Measurements from ENCODE around the gene ZSWIM4. TPM values are rescaled to one million over a fixed set of nuclear protein-coding genes. Genes with fewer than 3 reads are reported as not detected.

ZSWIM4 gene
- total and polyA plus RNA-seq, 2 of the 13 experiments (the other 11 are each of a cell fraction or from before 2014, with no cell fraction given) = 0.33 to 0.86 TPM

DNA sequence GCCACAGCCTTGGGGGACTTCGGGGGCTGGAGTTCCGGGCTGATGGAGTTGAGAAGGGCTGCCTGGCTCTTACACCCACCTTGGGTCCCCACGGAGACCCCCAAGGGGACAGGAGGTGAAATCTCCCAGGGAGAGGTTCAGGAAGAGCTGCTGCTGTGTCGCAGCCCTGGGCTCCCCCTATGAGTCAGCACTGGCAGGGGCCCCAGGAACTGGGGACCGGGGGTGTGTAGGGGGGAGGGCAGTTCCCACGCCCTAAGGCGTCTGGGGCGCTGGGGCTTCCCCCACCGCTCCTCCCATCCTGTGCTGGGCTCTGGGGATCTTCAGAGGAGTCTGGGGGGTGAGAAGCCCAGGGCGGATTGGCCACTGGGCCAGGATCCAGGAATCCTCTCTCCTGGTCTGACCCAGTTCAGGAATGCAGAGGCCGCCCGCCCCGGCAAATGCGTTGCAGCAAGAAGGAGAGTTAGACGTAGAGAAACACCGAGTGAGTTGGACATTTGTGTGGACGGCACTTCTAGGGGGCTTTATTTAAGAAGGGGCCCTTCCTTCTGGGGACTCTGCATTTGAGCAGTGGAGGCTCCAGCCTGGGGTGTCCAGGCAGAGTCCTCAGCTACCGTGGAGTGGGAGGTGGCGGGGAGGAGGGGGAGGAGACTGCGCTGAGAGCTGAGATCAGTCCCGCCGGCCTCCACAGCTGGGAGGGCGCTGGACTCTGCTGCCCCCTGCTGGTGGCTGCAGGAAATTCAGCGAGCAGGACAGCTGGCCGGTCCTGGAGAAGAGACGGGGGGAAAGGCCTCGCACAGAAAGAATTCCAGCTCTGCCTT is 66.7 kb downstream of the ZSWIM4 start (continued):
- TF ChIP-seq, protein P1, sequence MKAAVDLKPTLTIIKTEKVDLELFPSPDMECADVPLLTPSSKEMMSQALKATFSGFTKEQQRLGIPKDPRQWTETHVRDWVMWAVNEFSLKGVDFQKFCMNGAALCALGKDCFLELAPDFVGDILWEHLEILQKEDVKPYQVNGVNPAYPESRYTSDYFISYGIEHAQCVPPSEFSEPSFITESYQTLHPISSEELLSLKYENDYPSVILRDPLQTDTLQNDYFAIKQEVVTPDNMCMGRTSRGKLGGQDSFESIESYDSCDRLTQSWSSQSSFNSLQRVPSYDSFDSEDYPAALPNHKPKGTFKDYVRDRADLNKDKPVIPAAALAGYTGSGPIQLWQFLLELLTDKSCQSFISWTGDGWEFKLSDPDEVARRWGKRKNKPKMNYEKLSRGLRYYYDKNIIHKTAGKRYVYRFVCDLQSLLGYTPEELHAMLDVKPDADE (CRISPR knock-in tag; IDR thresholded peaks at IDR 0.05) = no peak
- TF ChIP-seq, protein P2, sequence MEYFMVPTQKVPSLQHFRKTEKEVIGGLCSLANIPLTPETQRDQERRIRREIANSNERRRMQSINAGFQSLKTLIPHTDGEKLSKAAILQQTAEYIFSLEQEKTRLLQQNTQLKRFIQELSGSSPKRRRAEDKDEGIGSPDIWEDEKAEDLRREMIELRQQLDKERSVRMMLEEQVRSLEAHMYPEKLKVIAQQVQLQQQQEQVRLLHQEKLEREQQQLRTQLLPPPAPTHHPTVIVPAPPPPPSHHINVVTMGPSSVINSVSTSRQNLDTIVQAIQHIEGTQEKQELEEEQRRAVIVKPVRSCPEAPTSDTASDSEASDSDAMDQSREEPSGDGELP (IDR thresholded peaks at IDR 0.05; ENCODE audit: borderline replicate concordance, low read depth) = peak; percentile 82
- TF ChIP-seq TMF1 (CRISPR knock-in tag; IDR thresholded peaks at IDR 0.05; ENCODE audit: low read depth) = no peak
- TF ChIP-seq, protein P3, sequence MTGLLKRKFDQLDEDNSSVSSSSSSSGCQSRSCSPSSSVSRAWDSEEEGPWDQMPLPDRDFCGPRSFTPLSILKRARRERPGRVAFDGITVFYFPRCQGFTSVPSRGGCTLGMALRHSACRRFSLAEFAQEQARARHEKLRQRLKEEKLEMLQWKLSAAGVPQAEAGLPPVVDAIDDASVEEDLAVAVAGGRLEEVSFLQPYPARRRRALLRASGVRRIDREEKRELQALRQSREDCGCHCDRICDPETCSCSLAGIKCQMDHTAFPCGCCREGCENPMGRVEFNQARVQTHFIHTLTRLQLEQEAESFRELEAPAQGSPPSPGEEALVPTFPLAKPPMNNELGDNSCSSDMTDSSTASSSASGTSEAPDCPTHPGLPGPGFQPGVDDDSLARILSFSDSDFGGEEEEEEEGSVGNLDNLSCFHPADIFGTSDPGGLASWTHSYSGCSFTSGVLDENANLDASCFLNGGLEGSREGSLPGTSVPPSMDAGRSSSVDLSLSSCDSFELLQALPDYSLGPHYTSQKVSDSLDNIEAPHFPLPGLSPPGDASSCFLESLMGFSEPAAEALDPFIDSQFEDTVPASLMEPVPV (CRISPR knock-in tag; IDR thresholded peaks at IDR 0.05) = no peak
- no peak for TF ChIP-seq ZNF598 (CRISPR knock-in tag; IDR thresholded peaks at IDR 0.05; ENCODE audit: borderline replicate concordance)
- TF ChIP-seq ETV6 (CRISPR knock-in tag; conservative IDR thresholded peaks at IDR 0.05) = no peak
- TF ChIP-seq, protein P4, sequence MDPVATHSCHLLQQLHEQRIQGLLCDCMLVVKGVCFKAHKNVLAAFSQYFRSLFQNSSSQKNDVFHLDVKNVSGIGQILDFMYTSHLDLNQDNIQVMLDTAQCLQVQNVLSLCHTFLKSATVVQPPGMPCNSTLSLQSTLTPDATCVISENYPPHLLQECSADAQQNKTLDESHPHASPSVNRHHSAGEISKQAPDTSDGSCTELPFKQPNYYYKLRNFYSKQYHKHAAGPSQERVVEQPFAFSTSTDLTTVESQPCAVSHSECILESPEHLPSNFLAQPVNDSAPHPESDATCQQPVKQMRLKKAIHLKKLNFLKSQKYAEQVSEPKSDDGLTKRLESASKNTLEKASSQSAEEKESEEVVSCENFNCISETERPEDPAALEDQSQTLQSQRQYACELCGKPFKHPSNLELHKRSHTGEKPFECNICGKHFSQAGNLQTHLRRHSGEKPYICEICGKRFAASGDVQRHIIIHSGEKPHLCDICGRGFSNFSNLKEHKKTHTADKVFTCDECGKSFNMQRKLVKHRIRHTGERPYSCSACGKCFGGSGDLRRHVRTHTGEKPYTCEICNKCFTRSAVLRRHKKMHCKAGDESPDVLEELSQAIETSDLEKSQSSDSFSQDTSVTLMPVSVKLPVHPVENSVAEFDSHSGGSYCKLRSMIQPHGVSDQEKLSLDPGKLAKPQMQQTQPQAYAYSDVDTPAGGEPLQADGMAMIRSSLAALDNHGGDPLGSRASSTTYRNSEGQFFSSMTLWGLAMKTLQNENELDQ (CRISPR knock-in tag; IDR thresholded peaks at IDR 0.05; ENCODE audit: borderline replicate concordance) = no peak
- no peak for TF ChIP-seq IKZF1 (IDR thresholded peaks at IDR 0.05)
- TF ChIP-seq BORCS8-MEF2B (CRISPR knock-in tag; IDR thresholded peaks at IDR 0.05) = 0 out of 2 replicates have a peak, but pooled peaks have one; percentile 24
- TF ChIP-seq SP1 (IDR thresholded peaks at IDR 0.05) = no peak
- TF ChIP-seq SP1 (CRISPR knock-in tag; IDR thresholded peaks at IDR 0.05) = peak; percentile 59; the same call in 1 of the 2 replicates
- TF ChIP-seq TEAD3 (CRISPR knock-in tag; optimal IDR thresholded peaks at IDR 0.05; ENCODE audit: borderline replicate concordance) = peak; percentile 45
- TF ChIP-seq, protein P5, sequence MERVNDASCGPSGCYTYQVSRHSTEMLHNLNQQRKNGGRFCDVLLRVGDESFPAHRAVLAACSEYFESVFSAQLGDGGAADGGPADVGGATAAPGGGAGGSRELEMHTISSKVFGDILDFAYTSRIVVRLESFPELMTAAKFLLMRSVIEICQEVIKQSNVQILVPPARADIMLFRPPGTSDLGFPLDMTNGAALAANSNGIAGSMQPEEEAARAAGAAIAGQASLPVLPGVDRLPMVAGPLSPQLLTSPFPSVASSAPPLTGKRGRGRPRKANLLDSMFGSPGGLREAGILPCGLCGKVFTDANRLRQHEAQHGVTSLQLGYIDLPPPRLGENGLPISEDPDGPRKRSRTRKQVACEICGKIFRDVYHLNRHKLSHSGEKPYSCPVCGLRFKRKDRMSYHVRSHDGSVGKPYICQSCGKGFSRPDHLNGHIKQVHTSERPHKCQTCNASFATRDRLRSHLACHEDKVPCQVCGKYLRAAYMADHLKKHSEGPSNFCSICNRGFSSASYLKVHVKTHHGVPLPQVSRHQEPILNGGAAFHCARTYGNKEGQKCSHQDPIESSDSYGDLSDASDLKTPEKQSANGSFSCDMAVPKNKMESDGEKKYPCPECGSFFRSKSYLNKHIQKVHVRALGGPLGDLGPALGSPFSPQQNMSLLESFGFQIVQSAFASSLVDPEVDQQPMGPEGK (CRISPR knock-in tag; IDR thresholded peaks at IDR 0.05) = peak; percentile 74
- no peak for TF ChIP-seq ELF1 (CRISPR knock-in tag; IDR thresholded peaks at IDR 0.05)
- no peak for TF ChIP-seq MIER2 (CRISPR knock-in tag; IDR thresholded peaks at IDR 0.05)
- TF ChIP-seq, protein P6, sequence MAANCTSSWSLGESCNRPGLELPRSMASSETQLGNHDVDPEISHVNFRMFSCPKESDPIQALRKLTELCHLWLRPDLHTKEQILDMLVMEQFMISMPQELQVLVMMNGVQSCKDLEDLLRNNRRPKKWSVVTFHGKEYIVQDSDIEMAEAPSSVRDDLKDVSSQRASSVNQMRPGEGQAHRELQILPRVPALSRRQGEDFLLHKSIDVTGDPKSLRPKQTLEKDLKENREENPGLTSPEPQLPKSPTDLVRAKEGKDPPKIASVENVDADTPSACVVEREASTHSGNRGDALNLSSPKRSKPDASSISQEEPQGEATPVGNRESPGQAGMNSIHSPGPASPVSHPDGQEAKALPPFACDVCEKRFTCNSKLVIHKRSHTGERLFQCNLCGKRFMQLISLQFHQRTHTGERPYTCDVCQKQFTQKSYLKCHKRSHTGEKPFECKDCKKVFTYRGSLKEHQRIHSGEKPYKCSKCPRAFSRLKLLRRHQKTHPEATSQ (CRISPR knock-in tag; IDR thresholded peaks at IDR 0.05; ENCODE audit: borderline replicate concordance) = no peak
- TF ChIP-seq GZF1 (CRISPR knock-in tag; IDR thresholded peaks at IDR 0.05) = no peak
- TF ChIP-seq ZBTB1 (CRISPR knock-in tag; IDR thresholded peaks at IDR 0.05; ENCODE audit: borderline replicate concordance) = no peak
- TF ChIP-seq RXRA (CRISPR knock-in tag; IDR thresholded peaks at IDR 0.05) = peak; percentile 19; the same call in 1 of the 2 replicates
